Lower lobe of right lung (tissue), 2 donors: Measurements from ENCODE around the gene XCL2. TPM values are rescaled to one million over a fixed set of nuclear protein-coding genes. Genes with fewer than 3 reads are reported as not detected.

Experiments
- ATAC-seq, 2 donors: fragments of 200-7000 bp; cut with Tn5 transposase; one replicate each; pipeline ENCODE4 v1.9.1; 2020 to 2022; ENCODE audit warnings: mild to moderate bottlenecking in 2 of 2, moderate library complexity in 2 of 2
- DNase-seq: peaks from one replicate; pipeline ENCODE4 v3.0.0-alpha.2; 2020
- H3K27ac ChIP-seq: fragments of 200-600 bp; one replicate; pipeline ENCODE4 v1.8.0; 2022
- H3K27me3 ChIP-seq: fragments of 200-600 bp; one replicate; pipeline ENCODE4 v1.8.0; 2022; ENCODE audit warnings: low read depth
- H3K36me3 ChIP-seq: fragments of 200-600 bp; one replicate; pipeline ENCODE4 v1.8.0; 2022; ENCODE audit warnings: mild to moderate bottlenecking
- H3K4me1 ChIP-seq: fragments of 200-600 bp; one replicate; pipeline ENCODE4 v1.8.0; 2022
- H3K4me3 ChIP-seq: fragments of 200-600 bp; one replicate; pipeline ENCODE4 v1.8.0; 2022; ENCODE audit warnings: mild to moderate bottlenecking
- H3K9me3 ChIP-seq: fragments of 200-600 bp; one replicate; pipeline ENCODE4 v1.8.0; 2022
- intact Hi-C: fragments of 100-400 bp; cut with DNase I; formaldehyde crosslinking; loops from one replicate; pipeline ENCODE4 v1.11.0; 2022
- total RNA-seq: library from RNA; stranded (reverse); fragmentation: NEBNext Ultra II Directional; extraction: Animal tissue kit (Norgen Biotek cat#: 25700); gene quantifications from one replicate; pipeline ENCODE4 v1.2.1, GENCODE V29; 2021
- TF ChIP-seq, protein P1 (sequence below): fragments of 200-600 bp; IDR thresholded peaks from one replicate; pipeline ENCODE4 v1.8.0; 2022; ENCODE audit warnings: antibody characterized with exemption, mild to moderate bottlenecking
- donor health status: DM: no; HTN: yes; CAD: no; lungs with severe emphysema.

XCL2 gene
- total RNA-seq, 1 donor from 2014 or later: 2.0 TPM

DNA sequence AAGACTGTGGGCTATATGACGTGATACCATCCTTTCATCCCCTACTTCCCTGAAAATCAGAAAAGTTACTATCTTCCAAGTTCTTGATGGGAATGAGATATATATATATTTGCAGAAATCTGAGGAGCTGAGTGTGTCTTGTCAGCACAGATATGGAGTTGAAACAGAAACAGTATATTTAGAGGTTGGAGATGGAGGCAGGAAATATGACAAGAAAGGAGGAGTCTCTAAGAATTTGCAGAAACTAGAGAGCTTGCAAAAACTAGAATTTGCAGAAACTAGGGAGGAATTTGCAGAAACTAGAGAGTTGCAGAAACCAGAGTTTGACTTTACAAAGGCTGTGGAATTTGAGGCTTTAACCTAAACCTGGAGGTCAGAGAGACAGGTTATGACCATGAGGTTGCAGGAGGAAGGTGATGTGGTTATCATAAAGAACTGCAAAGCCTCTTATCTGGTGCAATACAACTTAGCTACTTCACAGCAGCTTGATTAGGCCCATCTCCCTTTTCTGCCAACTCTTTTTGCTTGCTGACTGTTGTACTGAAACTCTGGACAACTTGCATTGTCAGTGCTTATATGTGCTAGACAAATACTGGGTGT is 22.3 kb downstream of the XCL2 start:
- H3K4me3 ChIP-seq: no peak overlapping the region
- DNase-seq: no peak
- TF ChIP-seq, protein P1, sequence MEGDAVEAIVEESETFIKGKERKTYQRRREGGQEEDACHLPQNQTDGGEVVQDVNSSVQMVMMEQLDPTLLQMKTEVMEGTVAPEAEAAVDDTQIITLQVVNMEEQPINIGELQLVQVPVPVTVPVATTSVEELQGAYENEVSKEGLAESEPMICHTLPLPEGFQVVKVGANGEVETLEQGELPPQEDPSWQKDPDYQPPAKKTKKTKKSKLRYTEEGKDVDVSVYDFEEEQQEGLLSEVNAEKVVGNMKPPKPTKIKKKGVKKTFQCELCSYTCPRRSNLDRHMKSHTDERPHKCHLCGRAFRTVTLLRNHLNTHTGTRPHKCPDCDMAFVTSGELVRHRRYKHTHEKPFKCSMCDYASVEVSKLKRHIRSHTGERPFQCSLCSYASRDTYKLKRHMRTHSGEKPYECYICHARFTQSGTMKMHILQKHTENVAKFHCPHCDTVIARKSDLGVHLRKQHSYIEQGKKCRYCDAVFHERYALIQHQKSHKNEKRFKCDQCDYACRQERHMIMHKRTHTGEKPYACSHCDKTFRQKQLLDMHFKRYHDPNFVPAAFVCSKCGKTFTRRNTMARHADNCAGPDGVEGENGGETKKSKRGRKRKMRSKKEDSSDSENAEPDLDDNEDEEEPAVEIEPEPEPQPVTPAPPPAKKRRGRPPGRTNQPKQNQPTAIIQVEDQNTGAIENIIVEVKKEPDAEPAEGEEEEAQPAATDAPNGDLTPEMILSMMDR: no peak

GRCh38 chr1:168520832-168521231 is 23.0 kb downstream of the XCL2 start:
- no peak overlapping the region for H3K4me3 ChIP-seq
- DNase-seq (no peak), ATAC-seq (no peak)
- TF ChIP-seq, protein P1: no peak
- intact Hi-C loops: no loop called here
- H3K4me1 ChIP-seq: peaks cover 7% of the 10 kb centered on the region
- H3K27ac ChIP-seq: no peak overlapping the region
- H3K36me3 ChIP-seq: no peaks in the 10 kb centered on the region
- no peaks in the 10 kb centered on the region for H3K9me3 ChIP-seq
- H3K27me3 ChIP-seq: no peaks in the 10 kb centered on the region

More for the DNA sequence above, 22.3 kb downstream of the XCL2 start:
- Histone ChIP-seq H3K9me3 (no peaks in the 10 kb centered on the region), H3K36me3 (no peaks in the 10 kb centered on the region), H3K27ac (no peak overlapping the region), H3K4me1 (peaks cover 7% of the 10 kb centered on the region), H3K27me3 (no peaks in the 10 kb centered on the region)
- intact Hi-C loops: no loop called here
- no peak for ATAC-seq

- Histone ChIP-seq H3K27me3 (no peaks in the 10 kb centered on the region), H3K27ac (no peak overlapping the region), H3K4me3 (no peak overlapping the region), H3K9me3 (no peaks in the 10 kb centered on the region), H3K36me3 (no peaks in the 10 kb centered on the region), H3K4me1 (peaks cover 7% of the 10 kb centered on the region)
- DNase-seq: no peak
- TF ChIP-seq, protein P1: no peak
- intact Hi-C loops: no loop called here
- peak; percentile 35 to 61 for ATAC-seq
These were observed 23.6 kb downstream of the XCL2 start for GRCh38 chr1:168520052-168520751.

- H3K27ac ChIP-seq: no peak overlapping the region
- H3K27me3 ChIP-seq: no peaks in the 10 kb centered on the region
- H3K4me1 ChIP-seq: peaks cover 15% of the 10 kb centered on the region
- H3K4me3 ChIP-seq: no peak overlapping the region
- H3K9me3 ChIP-seq: no peaks in the 10 kb centered on the region
- DNase-seq (no peak), ATAC-seq (no peak)
- H3K36me3 ChIP-seq: no peaks in the 10 kb centered on the region
- intact Hi-C loops: no loop called here
- TF ChIP-seq, protein P1: no peak
These were observed 25.0 kb downstream of the XCL2 start for GRCh38 chr1:168518813-168519212.

DNA sequence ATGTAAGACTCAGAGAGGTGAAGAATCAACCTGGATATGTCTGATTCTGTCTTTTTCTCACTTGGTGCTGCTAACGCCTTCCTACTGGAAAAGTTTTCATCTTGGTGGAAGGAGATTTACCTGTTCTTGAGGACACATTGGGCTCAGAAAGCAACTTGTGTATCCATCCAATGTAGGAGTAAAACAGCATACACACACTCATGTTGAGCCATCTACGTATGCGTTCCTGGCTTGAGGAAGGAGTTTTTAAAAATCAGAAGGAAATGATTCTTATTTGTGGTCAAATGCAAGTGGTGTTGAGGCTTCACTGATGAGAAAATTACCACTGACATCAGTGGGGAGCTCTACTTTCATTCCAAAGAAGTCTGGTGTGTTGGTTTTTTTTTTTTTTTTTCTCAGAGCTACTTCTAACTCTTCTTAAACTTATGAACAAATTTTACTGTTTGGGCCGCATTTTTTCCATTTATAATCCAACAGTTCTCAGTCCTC is 25.6 kb downstream of the XCL2 start:
- DNase-seq (no peak), ATAC-seq (no peak)
- Histone ChIP-seq H3K27ac (no peak overlapping the region), H3K9me3 (no peaks in the 10 kb centered on the region), H3K36me3 (no peaks in the 10 kb centered on the region), H3K4me3 (no peak overlapping the region), H3K27me3 (no peaks in the 10 kb centered on the region), H3K4me1 (peaks cover 20% of the 10 kb centered on the region)
- TF ChIP-seq, protein P1: no peak
- intact Hi-C loops: no loop called here
